HG03457 (cell line): Measurements from ENCODE around the gene KCNC3.
A peak's percentile ranks its signal among the peaks of the same experiment; 100 is the strongest.
"Not testable (repeated sequence)": the region's sequence is repeated elsewhere in the genome, so short reads cannot be mapped to it uniquely, and the experiment has no call there.

Experiments used
- ATAC-seq: cut with Tn5 transposase; IDR thresholded peaks from one replicate; pipeline ENCODE4 v1.9.1; 2021; ENCODE audit warnings: moderate number of reproducible peaks; ENCODE audit not compliant: unreplicated experiment

KCNC3 gene

GRCh38 chr19:50356691-50357177 is 27.6 kb upstream of the KCNC3 start:
- ATAC-seq, result no peak

GRCh38 chr19:50353487-50353880 is 24.3 kb upstream of the KCNC3 start:
- ATAC-seq, result not testable (repeated sequence)

GRCh38 chr19:50352242-50352641 is 23.1 kb upstream of the KCNC3 start:
- no peak for ATAC-seq

GRCh38 chr19:50349277-50350057 is 20.3 kb upstream of the KCNC3 start:
- ATAC-seq, result no peak

DNA sequence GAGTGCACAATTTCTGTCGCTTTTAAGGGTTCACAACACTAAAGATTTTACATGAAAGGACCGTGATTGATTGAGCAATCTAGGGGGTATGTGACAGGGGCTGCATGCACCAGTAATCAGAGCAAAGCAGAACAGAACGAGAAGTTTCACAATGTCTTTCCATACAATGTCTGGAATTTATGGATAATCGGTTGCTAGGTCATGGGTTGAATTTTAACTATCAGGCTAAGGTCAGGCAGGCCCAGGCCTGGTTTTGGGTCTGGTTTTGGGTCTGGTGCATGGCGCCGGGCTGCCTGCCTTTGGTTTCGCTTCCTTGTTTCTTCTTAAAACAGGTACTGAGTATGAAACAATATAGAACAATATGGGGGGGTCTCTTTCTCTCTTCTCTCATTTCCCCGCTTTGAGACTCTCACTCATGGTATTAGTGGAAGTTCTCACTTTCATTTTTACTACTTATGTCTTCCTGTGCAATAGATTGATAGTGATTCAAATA is 18.0 kb upstream of the KCNC3 start:
- ATAC-seq, result not testable (repeated sequence)

- ATAC-seq, result no peak
Measured at GRCh38 chr19:50344661-50345318, 15.6 kb upstream of the KCNC3 start.

DNA sequence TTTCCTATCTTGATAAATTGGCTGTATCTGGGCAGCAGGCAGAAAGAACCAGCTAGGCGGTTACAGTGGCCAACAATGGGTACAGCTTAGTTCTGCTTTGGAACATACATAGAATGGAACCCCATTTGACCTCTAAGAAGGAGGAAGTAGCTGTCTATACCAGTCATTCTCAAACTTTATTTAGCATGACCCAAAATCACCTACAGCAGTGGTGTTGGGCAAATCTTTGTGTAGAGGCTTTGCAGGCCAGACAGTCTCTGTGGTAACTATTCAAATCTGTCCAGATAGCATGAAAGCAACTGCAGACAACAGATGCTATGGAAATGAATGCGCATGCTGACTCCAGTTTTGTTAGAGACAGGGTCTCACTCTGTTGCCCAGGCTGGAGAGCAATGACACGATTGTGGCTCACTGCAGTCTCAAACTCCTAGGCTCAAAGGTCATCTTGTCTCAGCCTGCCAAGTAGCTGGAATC is 12.0 kb upstream of the KCNC3 start:
- peak; percentile 39 for ATAC-seq

GRCh38 chr19:50340331-50340730 is 11.2 kb upstream of the KCNC3 start:
- ATAC-seq, result no peak

- ATAC-seq, result not testable (repeated sequence)
Measured at GRCh38 chr19:50337031-50337430, 7.9 kb upstream of the KCNC3 start.

- no peak for ATAC-seq
Measured at GRCh38 chr19:50334741-50335421, 5.7 kb upstream of the KCNC3 start.

DNA sequence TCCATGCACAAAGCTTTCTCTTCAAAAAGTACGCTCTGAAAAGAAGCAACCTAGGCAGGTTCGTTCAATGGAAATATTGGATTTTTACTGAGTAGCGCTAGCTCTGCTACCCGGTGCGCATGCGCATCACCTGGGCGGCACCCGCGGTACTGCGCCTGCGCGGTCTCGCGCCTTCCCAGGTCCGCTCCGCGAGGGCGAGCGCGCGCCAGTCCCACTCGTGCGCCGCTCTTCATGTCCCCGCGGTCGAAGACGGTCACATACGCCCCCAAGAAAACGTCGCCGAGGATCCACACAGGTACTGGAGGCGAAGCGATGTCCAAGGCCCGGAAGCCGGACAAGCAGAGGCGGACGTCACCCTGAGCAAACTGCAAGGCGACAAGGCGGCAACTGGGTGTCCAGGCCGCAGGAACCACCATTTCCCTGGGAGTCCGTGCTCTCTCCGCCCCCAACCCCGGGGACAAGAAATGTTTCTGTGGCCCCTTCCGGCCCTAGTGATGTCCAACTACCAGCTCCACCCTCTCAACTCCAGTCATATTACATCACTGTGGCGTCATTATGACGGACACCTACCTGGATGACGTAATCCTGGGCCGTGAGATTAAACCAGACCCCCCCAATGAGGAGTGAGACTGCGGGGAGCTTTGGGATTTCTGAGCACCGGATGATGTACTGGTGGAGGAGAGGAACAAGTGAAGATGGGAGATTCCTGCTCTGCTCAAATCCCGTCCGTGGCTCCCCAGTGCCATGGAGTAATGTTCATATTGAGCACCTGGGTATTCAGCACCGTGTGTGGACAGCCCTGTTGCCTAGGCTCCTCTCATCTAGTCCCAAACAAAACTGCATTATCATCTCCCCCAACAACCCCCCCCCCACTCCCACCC is 4.8 kb upstream of the KCNC3 start:
- ATAC-seq, result peak; percentile 12

DNA sequence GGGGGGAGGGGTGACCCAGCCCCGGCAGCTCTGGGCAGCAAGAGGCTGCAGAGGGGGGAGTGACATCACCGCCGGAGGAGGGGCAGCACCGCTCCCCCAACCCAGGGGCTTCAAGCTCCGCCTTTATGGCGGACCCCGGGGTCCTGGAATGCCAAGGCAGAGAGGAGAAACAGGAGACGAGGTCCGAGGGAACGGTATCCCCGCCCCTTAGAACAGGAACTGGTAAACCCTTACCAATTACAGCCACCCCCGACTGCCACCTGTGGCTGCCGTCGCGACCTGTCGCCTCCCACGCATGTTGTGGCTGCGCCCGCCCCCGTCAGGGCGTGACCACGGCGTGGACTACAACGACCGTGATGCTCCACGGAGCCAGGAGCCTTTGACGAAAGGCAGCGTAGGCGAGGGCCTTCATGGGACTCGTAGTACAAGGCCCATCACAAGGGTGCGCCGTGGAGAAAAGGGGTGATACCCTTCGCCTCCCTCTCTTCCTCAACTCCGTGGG is 4.1 kb upstream of the KCNC3 start:
- ATAC-seq, result peak; percentile 37

DNA sequence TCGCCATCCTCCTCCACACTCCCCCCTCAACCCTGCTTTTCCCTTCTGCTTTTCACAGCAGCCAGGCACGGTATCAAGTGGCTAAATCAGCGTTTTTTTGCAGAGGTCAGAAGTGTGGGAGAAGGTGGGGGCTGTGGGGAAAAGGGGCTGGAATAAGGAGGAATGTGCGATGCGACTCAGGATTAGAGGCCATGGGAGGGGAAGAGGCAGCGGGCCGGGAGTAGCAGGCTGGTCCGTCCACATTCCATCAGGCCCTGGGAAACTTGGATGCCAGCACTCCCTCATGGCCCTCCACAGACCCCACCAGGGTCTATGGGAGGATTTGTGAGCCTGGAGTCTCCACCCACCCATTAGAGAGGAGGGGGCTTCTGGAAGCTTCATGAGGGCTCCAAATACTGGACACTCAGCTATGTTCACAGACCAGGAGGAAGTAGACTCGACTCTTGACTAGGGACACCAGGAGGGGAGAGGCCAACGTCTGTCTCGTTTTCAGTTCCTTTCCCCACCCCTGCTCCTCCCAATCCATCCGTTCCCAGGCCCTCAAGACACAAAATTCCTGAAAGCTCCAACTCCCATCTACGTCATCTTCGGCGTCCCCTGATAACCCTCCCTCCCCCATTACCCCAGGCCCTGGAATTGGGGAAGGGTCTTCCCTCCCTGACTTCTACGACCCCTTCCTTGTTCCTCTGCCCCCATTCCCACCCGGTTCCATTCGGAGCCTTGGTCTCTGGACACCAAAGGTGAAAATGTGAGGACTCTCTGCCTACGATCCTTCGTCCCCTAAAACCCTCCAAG is 3.3 kb upstream of the KCNC3 start:
- ATAC-seq, result no peak

DNA sequence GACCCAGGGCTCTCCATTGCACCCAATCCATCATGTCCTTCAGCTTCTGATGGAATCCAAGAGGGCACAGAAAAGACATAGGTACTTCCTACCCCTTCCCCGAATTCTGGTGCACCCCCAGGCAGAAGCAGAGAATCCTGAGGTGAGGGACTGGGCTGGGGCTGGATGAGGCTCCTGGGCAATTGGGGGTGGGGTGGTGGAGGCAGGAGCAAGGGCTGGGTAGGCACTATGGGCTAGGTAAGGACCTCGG is 2.7 kb upstream of the KCNC3 start:
- no peak for ATAC-seq

GRCh38 chr19:50331221-50331993 is 2.2 kb upstream of the KCNC3 start:
- no peak for ATAC-seq

- ATAC-seq, result no peak
Measured at GRCh38 chr19:50330365-50331078, 1.3 kb upstream of the KCNC3 start.

DNA sequence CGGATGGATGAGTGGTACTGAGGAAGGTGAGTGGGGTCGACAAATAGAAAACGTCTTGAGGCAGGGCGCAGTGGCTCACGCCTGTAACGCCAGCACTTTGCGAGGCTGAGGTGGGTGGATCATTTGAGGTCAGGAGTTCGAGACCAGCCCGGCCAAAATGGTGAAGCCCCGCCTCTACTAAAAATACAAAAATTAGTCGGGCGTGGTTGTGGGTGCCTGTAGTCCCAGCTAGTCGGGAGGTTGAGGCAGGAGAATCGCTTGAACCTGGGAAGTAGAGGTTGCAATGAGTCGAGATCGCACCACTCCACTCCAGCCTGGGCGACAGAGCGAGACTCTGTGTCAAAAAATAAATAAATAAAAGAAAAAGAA is 733 bp upstream of the KCNC3 start:
- not testable (repeated sequence) for ATAC-seq

- no peak for ATAC-seq
Measured at GRCh38 chr19:50328873-50329145, 368 bp downstream of the KCNC3 start.
